22Rv1 (cell line): ENCODE data around the gene PPP4R3B.

Source experiments
- CTCF ChIP-seq: fragments of 450-650 bp; IDR thresholded peaks from 2 replicates; pipeline ENCODE4 v1.5.1; 2017; ENCODE audit warnings: mild to moderate bottlenecking
- ZFX ChIP-seq: fragments of 450-650 bp; IDR thresholded peaks from 2 replicates; pipeline ENCODE4 v1.6.1; 2017; ENCODE audit warnings: antibody characterized with exemption, borderline replicate concordance

- no peak for TF ChIP-seq CTCF
- TF ChIP-seq ZFX, result no peak
Observed at GRCh38 chr2:55502590-55503141, 114.8 kb downstream of the PPP4R3B start.
